Dermis microvascular lymphatic vessel endothelial cell (primary cell): ENCODE measurements around the gene ALOX15B. TPM values are rescaled to one million over a fixed set of nuclear protein-coding genes. Genes with fewer than 3 reads are reported as not detected.
A peak's percentile ranks its signal among the peaks of the same experiment; 100 is the strongest.

Experiments
- DNase-seq, 2 donors: peaks; one replicate each; pipeline versions ENCODE4 v3.0.0 to v3.0.0-alpha.2; 2010; ENCODE audit warnings: low read depth in 2 of 2
- total RNA-seq: library from RNA; depleted of rRNA; stranded (reverse); fragments of >200 nt; gene quantifications from 2 replicates; pipeline ENCODE4 v1.2.1, GENCODE V29; 2014

Gene ALOX15B
- total RNA-seq, 1 donor from 2014 or later: not detected

- peak in 1 of 2 donors; percentile 59 for DNase-seq
Observed at GRCh38 chr17:8079291-8080207, 40.7 kb downstream of the ALOX15B start.

GRCh38 chr17:8080208-8080798 is 41.4 kb downstream of the ALOX15B start:
- no peak for DNase-seq

- no peak for DNase-seq
Observed at GRCh38 chr17:8080799-8081219, 42.0 kb downstream of the ALOX15B start.

GRCh38 chr17:8081876-8082275 is 43.0 kb downstream of the ALOX15B start:
- no peak for DNase-seq

- no peak for DNase-seq
Observed at GRCh38 chr17:8082292-8082691, 43.4 kb downstream of the ALOX15B start.

- no peak for DNase-seq
Observed at GRCh38 chr17:8084250-8084649, 45.4 kb downstream of the ALOX15B start.

GRCh38 chr17:8087075-8087951 is 48.5 kb downstream of the ALOX15B start, which contains the start of gene ALOX12B:
Gene ALOX12B, minus strand, starts transcription at chr17:8087716. Its CDS starts 274 bp downstream, at chr17:8087442.
- DNase-seq: no peak

- DNase-seq: no peak
Observed at GRCh38 chr17:8087952-8088230, 49.0 kb downstream of the ALOX15B start.

GRCh38 chr17:8089728-8090127 is 50.9 kb downstream of the ALOX15B start:
- no peak for DNase-seq

GRCh38 chr17:8091033-8091687 is 52.3 kb downstream of the ALOX15B start:
- DNase-seq: no peak

- no peak for DNase-seq
Observed at GRCh38 chr17:8095361-8095760, 56.5 kb downstream of the ALOX15B start.

- DNase-seq: no peak
Observed at GRCh38 chr17:8096541-8096940, 57.7 kb downstream of the ALOX15B start.

Other genes with a start within 250 kb of the ALOX15B start
- gene KDM6B, start 204.8 kb upstream of the ALOX15B start, total RNA-seq: 1.0 and 3.5 TPM in 2 replicates
- 11.6 and 17.2 TPM in 2 replicates for gene TMEM88, start 184.0 kb upstream of the ALOX15B start, total RNA-seq
- 84.6 and 171 TPM in 2 replicates for gene NAA38, start 181.5 kb upstream of the ALOX15B start, total RNA-seq
- gene CYB5D1, start 181.1 kb upstream of the ALOX15B start, total RNA-seq: 5.6 and 6.0 TPM in 2 replicates
- gene CHD3, start 150.3 kb upstream of the ALOX15B start, total RNA-seq: 57.8 and 60.2 TPM in 2 replicates
- gene RNF227, start 122.8 kb upstream of the ALOX15B start, total RNA-seq: 0.51 and 0.76 TPM in 2 replicates
- 0.13 and 0.26 TPM in 2 replicates for gene KCNAB3, start 109.2 kb upstream of the ALOX15B start, total RNA-seq
- gene TRAPPC1, start 107.1 kb upstream of the ALOX15B start, total RNA-seq: 52.9 and 80.7 TPM in 2 replicates
- 10.6 and 13.2 TPM in 2 replicates for gene CNTROB, start 106.9 kb upstream of the ALOX15B start, total RNA-seq
- not detected in 2 replicates for gene GUCY2D, start 36.4 kb upstream of the ALOX15B start, total RNA-seq
- gene ALOX12B, start 48.7 kb downstream of the ALOX15B start, total RNA-seq: not detected in 2 replicates
- not detected in 2 replicates for gene ALOXE3, start 79.5 kb downstream of the ALOX15B start, total RNA-seq
- gene HES7, start 85.0 kb downstream of the ALOX15B start, total RNA-seq: under 0.01 TPM in 1 of 2 replicates, not detected in the other
- 5.0 and 16.7 TPM in 2 replicates for gene PER1, start 113.3 kb downstream of the ALOX15B start, total RNA-seq
- gene VAMP2, start 123.9 kb downstream of the ALOX15B start, total RNA-seq: 3.1 and 4.9 TPM in 2 replicates
- 17.2 and 23.7 TPM in 2 replicates for gene TMEM107, start 137.3 kb downstream of the ALOX15B start, total RNA-seq
- 7.8 and 10.1 TPM in 2 replicates for gene BORCS6, start 151.1 kb downstream of the ALOX15B start, total RNA-seq
- 15.4 and 30.7 TPM in 2 replicates for gene AURKB, start 171.5 kb downstream of the ALOX15B start, total RNA-seq
- gene CTC1, start 209.0 kb downstream of the ALOX15B start, total RNA-seq: 3.6 and 7.0 TPM in 2 replicates
- gene PFAS, start 210.2 kb downstream of the ALOX15B start, total RNA-seq: 19.0 and 23.9 TPM in 2 replicates
- gene RANGRF, start 249.6 kb downstream of the ALOX15B start, total RNA-seq: 10.4 and 13.4 TPM in 2 replicates